PFSK-1 (cell line): ENCODE measurements around the gene CFAP299.

Source experiments
- FOXP2 ChIP-seq: optimal IDR thresholded peaks from 2 replicates; pipeline ENCODE3; 2011; ENCODE audit warnings: borderline replicate concordance, control low read depth, inconsistent platforms; ENCODE audit not compliant: insufficient read depth; ENCODE audit errors: extremely low read length, extremely low read depth
- POLR2AphosphoS5 ChIP-seq: IDR thresholded peaks from 2 replicates; pipeline ENCODE4 v1.6.1; 2012; ENCODE audit warnings: low read depth, mild to moderate bottlenecking, control low read depth, low read length, moderate library complexity
- REST ChIP-seq, 2 experiments: IDR thresholded peaks; 2 replicates each; pipeline versions ENCODE4 v1.6.1 to v1.8.0; 2011 to 2012; ENCODE audit warnings: low read depth in 2 of 2, low read length in 2 of 2, control low read depth in 1 of 2, inconsistent platforms in 1 of 2, mild to moderate bottlenecking in 1 of 2, moderate library complexity in 1 of 2; ENCODE audit not compliant: insufficient read depth in 1 of 2
- SIN3A ChIP-seq: IDR thresholded peaks from 2 replicates; pipeline ENCODE4 v1.6.1; 2012; ENCODE audit warnings: mild to moderate bottlenecking, low read length, moderate library complexity, borderline replicate concordance; ENCODE audit not compliant: insufficient read depth
- TAF1 ChIP-seq: IDR thresholded peaks from 2 replicates; pipeline ENCODE4 v1.6.1; 2012; ENCODE audit warnings: low read length, control low read depth, borderline replicate concordance; ENCODE audit not compliant: insufficient read depth

- no peak for TF ChIP-seq REST (IDR thresholded peaks at IDR 0.05; ENCODE audit: insufficient read depth in 1 of 2, low read depth in 2 of 2, low read length in 2 of 2)
- no peak for TF ChIP-seq TAF1
- no peak for TF ChIP-seq POLR2AphosphoS5
- TF ChIP-seq SIN3A: no peak
- no peak for TF ChIP-seq FOXP2
Measured at GRCh38 chr4:80521438-80521837, 185.9 kb downstream of the CFAP299 start.
